Smooth muscle cell (in vitro differentiated cells): Measurements from ENCODE around the gene SYTL5. TPM values are rescaled to one million over a fixed set of nuclear protein-coding genes. Genes with fewer than 3 reads are reported as not detected.
A peak's percentile ranks its signal among the peaks of the same experiment; 100 is the strongest.

ENCODE experiments used
- DNase-seq: peaks from one replicate; lab custom pipeline; 2025; ENCODE audit not compliant: unreplicated experiment; lab: John Stamatoyannopoulos, UW
- H2AFZ ChIP-seq: fragments of 200-600 bp; sonication (generic); 2 replicates; pipeline ENCODE4 v1.6.0; 2016; ENCODE audit warnings: antibody characterized with exemption, low read depth, mild to moderate bottlenecking
- H3F3A ChIP-seq: fragments of 200-600 bp; sonication (generic); 2 replicates; pipeline ENCODE4 v1.6.0; 2017; ENCODE audit warnings: antibody characterized with exemption, low read depth
- H3K27ac ChIP-seq: fragments of 200-600 bp; sonication (generic); 2 replicates; pipeline ENCODE4 v1.5.1; 2016; ENCODE audit warnings: low read depth, mild to moderate bottlenecking
- H3K27me3 ChIP-seq: fragments of 200-600 bp; sonication (generic); 2 replicates; pipeline ENCODE4 v1.6.1; 2016; ENCODE audit warnings: low read depth, mild to moderate bottlenecking
- H3K36me3 ChIP-seq: fragments of 200-600 bp; sonication (generic); 2 replicates; pipeline ENCODE4 v1.5.1; 2016; ENCODE audit warnings: low read depth
- H3K4me1 ChIP-seq: fragments of 200-600 bp; sonication (generic); 2 replicates; pipeline ENCODE4 v1.5.1; 2016; ENCODE audit warnings: low read depth
- H3K4me2 ChIP-seq: fragments of 200-600 bp; sonication (generic); 2 replicates; pipeline ENCODE4 v1.6.0; 2016; ENCODE audit warnings: mild to moderate bottlenecking
- H3K4me3 ChIP-seq: fragments of 200-600 bp; sonication (generic); 2 replicates; pipeline ENCODE4 v1.5.1; 2016; ENCODE audit warnings: mild to moderate bottlenecking
- H3K79me2 ChIP-seq: fragments of 200-600 bp; sonication (generic); 2 replicates; pipeline ENCODE4 v1.6.0; 2016; ENCODE audit warnings: low read depth, mild to moderate bottlenecking
- H3K9ac ChIP-seq: fragments of 200-600 bp; sonication (generic); 2 replicates; pipeline ENCODE4 v1.6.0; 2016; ENCODE audit warnings: low read depth
- H3K9me3 ChIP-seq: fragments of 200-600 bp; sonication (generic); replicated peaks from 2 replicates; pipeline ENCODE4 v1.5.1; 2016; ENCODE audit warnings: low read depth
- H4K20me1 ChIP-seq: fragments of 200-600 bp; sonication (generic); 2 replicates; pipeline ENCODE4 v1.6.0; 2016; ENCODE audit warnings: low read depth
- WGBS: methylation state at CpG from one replicate; pipeline ENCODE4 v1.1.7; 2016; ENCODE audit warnings: low lambda C conversion rate; 5-methylcytosine and 5-hydroxymethylcytosine counted together
- polyA plus RNA-seq: library from polyadenylated mRNA; unstranded; fragments of >200 nt; fragmentation: Nextera tagmentation; extraction: Ambion mirVana; gene quantifications from 2 replicates; pipeline ENCODE4 v1.2.1, GENCODE V29; 2016
- total RNA-seq: library from RNA; depleted of rRNA; stranded (reverse); fragments of >200 nt; gene quantifications from 2 replicates; pipeline ENCODE4 v1.2.3, GENCODE V29; 2014
- TF ChIP-seq, protein P1 (sequence below): fragments of 200-600 bp; sonication (generic); IDR thresholded peaks from 2 replicates; pipeline ENCODE4 v1.5.1; 2017; ENCODE audit warnings: borderline replicate concordance, mild to moderate bottlenecking, antibody characterized with exemption; ENCODE audit not compliant: insufficient read depth, poor library complexity, severe bottlenecking

Gene SYTL5
- total RNA-seq (1.9 and 2.3 TPM in 2 replicates), polyA plus RNA-seq (0.27 and 1.4 TPM in 2 replicates)

DNA sequence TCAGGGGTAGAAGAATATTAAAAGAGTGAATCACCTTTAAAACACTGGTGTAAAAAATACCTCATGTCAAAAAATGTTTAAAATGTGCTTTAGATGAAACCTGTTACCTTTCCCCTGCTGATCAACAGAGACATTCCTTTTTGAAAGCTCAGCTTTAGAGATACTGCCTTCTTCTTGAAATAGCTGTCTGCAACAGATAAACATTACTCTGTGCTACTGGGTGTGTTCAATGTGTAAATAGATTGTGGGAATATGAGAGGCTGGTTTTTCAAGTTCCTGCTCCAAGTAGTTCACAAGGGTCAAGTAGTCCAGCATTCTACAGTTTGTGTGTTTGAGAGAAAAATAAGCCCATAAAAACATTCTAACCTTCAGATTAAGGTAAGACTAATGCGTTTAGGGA, at the start of gene SYTL5:
TSS of gene SYTL5 (plus strand) at position 263 of the 400 bp plus-strand sequence. CDS start 27,337 bp downstream, outside the sequence.
- H3K27me3 ChIP-seq = no peaks in the 10 kb centered on the region
- no peaks in the 10 kb centered on the region for H3F3A ChIP-seq
- H3K27ac ChIP-seq = peak within 1 kb of the TSS; percentile 41
- no peaks in the 10 kb centered on the region for H3K79me2 ChIP-seq
- no peak for DNase-seq
- H3K9ac ChIP-seq = no peak within 1 kb of the TSS
- no peak within 1 kb of the TSS for H2AFZ ChIP-seq
- no peak within 1 kb of the TSS for H3K4me3 ChIP-seq
- no peaks in the 10 kb centered on the region for H4K20me1 ChIP-seq
- 38% methylated on average over 1 of the region's 1 CpG for WGBS
- TF ChIP-seq, protein P1, sequence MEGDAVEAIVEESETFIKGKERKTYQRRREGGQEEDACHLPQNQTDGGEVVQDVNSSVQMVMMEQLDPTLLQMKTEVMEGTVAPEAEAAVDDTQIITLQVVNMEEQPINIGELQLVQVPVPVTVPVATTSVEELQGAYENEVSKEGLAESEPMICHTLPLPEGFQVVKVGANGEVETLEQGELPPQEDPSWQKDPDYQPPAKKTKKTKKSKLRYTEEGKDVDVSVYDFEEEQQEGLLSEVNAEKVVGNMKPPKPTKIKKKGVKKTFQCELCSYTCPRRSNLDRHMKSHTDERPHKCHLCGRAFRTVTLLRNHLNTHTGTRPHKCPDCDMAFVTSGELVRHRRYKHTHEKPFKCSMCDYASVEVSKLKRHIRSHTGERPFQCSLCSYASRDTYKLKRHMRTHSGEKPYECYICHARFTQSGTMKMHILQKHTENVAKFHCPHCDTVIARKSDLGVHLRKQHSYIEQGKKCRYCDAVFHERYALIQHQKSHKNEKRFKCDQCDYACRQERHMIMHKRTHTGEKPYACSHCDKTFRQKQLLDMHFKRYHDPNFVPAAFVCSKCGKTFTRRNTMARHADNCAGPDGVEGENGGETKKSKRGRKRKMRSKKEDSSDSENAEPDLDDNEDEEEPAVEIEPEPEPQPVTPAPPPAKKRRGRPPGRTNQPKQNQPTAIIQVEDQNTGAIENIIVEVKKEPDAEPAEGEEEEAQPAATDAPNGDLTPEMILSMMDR = no peak
- H3K9me3 ChIP-seq = no peaks in the 10 kb centered on the region
- H3K36me3 ChIP-seq = no peaks in the 10 kb centered on the region
- no peaks in the 10 kb centered on the region for H3K4me1 ChIP-seq
- no peak within 1 kb of the TSS for H3K4me2 ChIP-seq

DNA sequence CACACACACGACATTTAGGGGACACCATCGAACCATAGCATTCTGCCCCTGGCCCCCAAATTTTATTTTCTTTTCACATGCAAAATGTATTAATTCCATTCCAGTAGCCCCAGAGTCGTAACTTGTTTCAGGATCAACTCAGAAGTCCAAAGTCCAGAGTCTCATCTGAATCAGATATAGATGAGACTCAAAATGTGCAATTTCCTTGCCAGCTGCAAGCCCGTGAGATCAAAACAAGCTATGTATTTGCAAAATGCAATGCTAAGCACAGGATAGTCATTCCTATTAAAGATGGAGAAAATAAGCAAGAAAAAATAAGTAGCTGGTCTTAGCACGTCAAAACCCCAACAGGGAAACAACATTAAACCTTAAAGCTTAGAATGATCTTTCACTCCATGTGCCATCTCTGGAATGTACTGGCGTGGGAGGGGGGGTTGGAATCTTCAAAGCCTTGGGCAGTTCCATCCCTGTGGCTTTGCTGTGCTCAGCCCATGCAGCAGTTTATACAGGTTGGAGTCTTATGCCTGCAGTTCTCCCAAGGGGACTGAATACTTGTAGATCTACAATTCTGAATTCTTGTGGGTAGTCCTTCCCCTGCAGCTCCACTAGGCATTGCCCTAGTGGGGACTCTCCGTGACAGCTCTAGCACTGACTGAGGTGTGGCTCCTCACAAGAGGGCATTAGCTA, 47.7 kb upstream of the SYTL5 start:
- Histone ChIP-seq H3K4me1 (no peaks in the 10 kb centered on the region), H3K9me3 (no peaks in the 10 kb centered on the region), H3K27me3 (no peaks in the 10 kb centered on the region), H3K27ac (no peak overlapping the region), H3K4me3 (no peak overlapping the region), H3K4me2 (no peak overlapping the region), H3K79me2 (no peaks in the 10 kb centered on the region), H2AFZ (no peak overlapping the region), H4K20me1 (no peaks in the 10 kb centered on the region), H3F3A (no peaks in the 10 kb centered on the region), H3K36me3 (no peaks in the 10 kb centered on the region), H3K9ac (no peak overlapping the region)
- no peak for DNase-seq
- 55% methylated on average over 7 of the region's 7 CpGs for WGBS
- TF ChIP-seq, protein P1 = no peak

DNA sequence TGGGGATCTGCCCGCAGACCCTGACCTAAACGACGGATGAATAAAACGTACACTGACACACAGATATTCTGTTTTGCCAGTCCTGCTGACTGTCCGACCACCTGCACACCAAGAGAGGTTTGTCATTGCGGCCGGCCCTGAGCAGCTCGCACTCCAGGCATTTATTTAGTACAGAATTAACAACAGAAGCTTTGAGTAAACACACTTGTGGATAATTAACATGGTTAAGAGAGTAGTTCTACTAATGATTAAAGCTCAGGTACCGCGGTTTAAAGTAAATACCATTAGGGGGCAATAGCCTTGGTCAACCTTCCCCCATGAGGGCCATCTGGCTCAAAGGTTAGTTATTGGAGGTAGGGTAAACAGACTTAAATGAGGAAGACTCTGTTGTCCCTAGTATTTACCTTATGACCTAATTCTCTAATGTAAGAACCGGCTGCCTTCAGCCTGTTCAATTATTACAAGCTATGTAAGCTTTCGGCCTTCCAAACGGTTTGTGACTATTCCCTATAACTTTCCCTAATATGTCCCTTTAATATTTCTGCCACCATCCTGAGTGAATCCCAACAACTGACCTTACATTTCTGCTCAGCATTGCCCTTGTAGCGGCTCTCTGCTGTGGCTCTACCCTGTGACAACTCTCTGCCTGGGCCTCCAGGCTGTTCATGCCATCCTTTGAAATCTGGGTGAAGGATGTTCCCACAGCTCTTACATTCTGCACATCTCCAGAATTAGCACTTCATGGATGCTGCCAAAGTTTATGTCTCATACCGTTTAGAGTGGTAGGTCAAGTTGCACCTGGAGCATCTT, 46.9 kb upstream of the SYTL5 start:
- TF ChIP-seq, protein P1 = no peak

More for the DNA sequence above, 46.9 kb upstream of the SYTL5 start:
- no peak overlapping the region for H3K27ac ChIP-seq
- H3K4me2 ChIP-seq = no peak overlapping the region
- H3K4me3 ChIP-seq = no peak overlapping the region
- no peaks in the 10 kb centered on the region for H3K79me2 ChIP-seq
- no peaks in the 10 kb centered on the region for H4K20me1 ChIP-seq
- H3K9ac ChIP-seq = no peak overlapping the region
- no peaks in the 10 kb centered on the region for H3K27me3 ChIP-seq
- H2AFZ ChIP-seq = no peak overlapping the region
- H3K36me3 ChIP-seq = no peaks in the 10 kb centered on the region
- no peaks in the 10 kb centered on the region for H3K9me3 ChIP-seq
- H3F3A ChIP-seq = no peaks in the 10 kb centered on the region
- no peak for DNase-seq
- no peaks in the 10 kb centered on the region for H3K4me1 ChIP-seq
- 88% methylated on average over 15 of the region's 15 CpGs for WGBS
